K562 (cell line): ENCODE results near the gene CRACR2B. TPM values are rescaled to one million over a fixed set of nuclear protein-coding genes. Genes with fewer than 3 reads are reported as not detected.

Experiments used
- CREM ChIP-seq: IDR thresholded peaks from 2 replicates; pipeline ENCODE4 v1.6.1; 2014; ENCODE audit warnings: antibody characterized with exemption, low read depth
- POLR2G ChIP-seq: fragments of 200-400 bp; formaldehyde crosslinking; IDR thresholded peaks from 2 replicates; pipeline ENCODE4 v1.6.1; 2017; ENCODE audit warnings: low read depth, mild to moderate bottlenecking, antibody characterized with exemption, low read length, moderate library complexity
- YY1 ChIP-seq, 3 experiments: IDR thresholded peaks; 2 replicates each; pipeline ENCODE4 v1.6.1; 2011; ENCODE audit warnings: low read length in 2 of 3, mild to moderate bottlenecking in 2 of 3, moderate library complexity in 2 of 3, borderline replicate concordance in 1 of 3, control low read depth in 1 of 3, low read depth in 1 of 3; ENCODE audit not compliant: insufficient read depth in 3 of 3, insufficient replicate concordance in 2 of 3, control insufficient read depth in 1 of 3, insufficient read length in 1 of 3; ENCODE audit errors: extremely low read depth in 1 of 3
- ZNF592 ChIP-seq: fragments of 450-650 bp; IDR thresholded peaks from 2 replicates; pipeline ENCODE4 v1.6.1; 2017; ENCODE audit warnings: antibody characterized with exemption, mild to moderate bottlenecking
- polyA plus RNA-seq, 8 experiments: library from polyadenylated mRNA; depleted of rRNA in 4 of 8; stranded (reverse) in 5 of 8; unstranded in 3 of 8; fragments of >200 nt; fragmentation: Nextera tagmentation in 2 of 8; fragmentation: Illumina TruSeq in 1 of 8; extraction: Ambion mirVana in 2 of 8; extraction: Trizol in 1 of 8; gene quantifications; 2 replicates each; pipeline versions ENCODE4 v1.2.1 to v1.2.3, GENCODE V29; 2011 to 2014; ENCODE audit warnings: inconsistent platforms in 1 of 8, missing spikeins in 1 of 8
- total RNA-seq, 7 experiments: library from RNA; depleted of rRNA in 6 of 7; stranded (reverse); fragments of >200 nt in 6 of 7; fragmentation: Illumina TruSeq in 2 of 7; extraction: Trizol in 2 of 7; gene quantifications; 2 replicates each; pipeline versions ENCODE4 v1.2.1 to v1.2.3, GENCODE V29; 2011 to 2021; ENCODE audit warnings: low replicate concordance in 1 of 7

The CRACR2B gene
- total and polyA plus RNA-seq, 9 of the 15 experiments (the other 6 are each of a cell fraction or from before 2014, with no cell fraction given): 0.10 to 51.0 (median 6.0) TPM

- TF ChIP-seq ZNF592 (peak; percentile 40; the same call in 1 of the 2 replicates), YY1 (IDR thresholded peaks at IDR 0.05; ENCODE audit: borderline replicate concordance in 1 of 3, control insufficient read depth in 1 of 3, extremely low read depth in 1 of 3, insufficient read depth in 3 of 3, insufficient read length in 1 of 3, insufficient replicate concordance in 2 of 3, low read depth in 1 of 3, low read length in 2 of 3) (peak in 1 of 3 experiments; percentile 24), CREM (peak; percentile 41; the same call in 1 of the 2 replicates), POLR2G (peak; percentile 25; the same call in 1 of the 2 replicates)
These were observed 10.9 kb downstream of the CRACR2B start (continued) for GRCh38 chr11:838441-839279.
